HG02870 (cell line): Measurements from ENCODE around the gene USP17L13.
"Not testable (repeated sequence)": the region's sequence is repeated elsewhere in the genome, so short reads cannot be mapped to it uniquely, and the experiment has no call there.

Experiments used
- ATAC-seq: cut with Tn5 transposase; IDR thresholded peaks from one replicate; pipeline ENCODE4 v1.9.1; 2021; ENCODE audit warnings: mild to moderate bottlenecking, moderate library complexity; ENCODE audit not compliant: unreplicated experiment

USP17L13 gene

GRCh38 chr4:9224596-9224995 lies at the start of gene USP17L13:
Gene USP17L13, plus strand, starts transcription at chr4:9224896. Its CDS starts 0 bp downstream, at chr4:9224896.
- not testable (repeated sequence) for ATAC-seq

- not testable (repeated sequence) for ATAC-seq
Observed at GRCh38 chr4:9210357-9210756, 14.3 kb upstream of the USP17L13 start, which contains the start of gene USP17L10. Gene USP17L10, plus strand, starts transcription at chr4:9210657. Its CDS starts 0 bp downstream, at chr4:9210657.

- ATAC-seq, result not testable (repeated sequence)
Observed at GRCh38 chr4:9214701-9215100, 10.0 kb upstream of the USP17L13 start.

GRCh38 chr4:9215105-9215504 lies 9.6 kb upstream of the USP17L13 start, which contains the start of gene USP17L11:
Gene USP17L11, plus strand, starts transcription at chr4:9215405. Its CDS starts 0 bp downstream, at chr4:9215405.
- ATAC-seq, result not testable (repeated sequence)

- ATAC-seq, result not testable (repeated sequence)
Observed at GRCh38 chr4:9219852-9220251, 4.8 kb upstream of the USP17L13 start, which contains the start of gene USP17L12. Gene USP17L12, plus strand, starts transcription at chr4:9220152. Its CDS starts 0 bp downstream, at chr4:9220152.

GRCh38 chr4:9230249-9230648 lies 5.6 kb downstream of the USP17L13 start:
- not testable (repeated sequence) for ATAC-seq

- ATAC-seq, result not testable (repeated sequence)
Observed at GRCh38 chr4:9234085-9234484, 9.4 kb downstream of the USP17L13 start, which contains the start of gene USP17L15. Gene USP17L15, plus strand, starts transcription at chr4:9234385. Its CDS starts 0 bp downstream, at chr4:9234385.

- not testable (repeated sequence) for ATAC-seq
Observed at GRCh38 chr4:9238461-9238860, 13.8 kb downstream of the USP17L13 start.

- not testable (repeated sequence) for ATAC-seq
Observed at GRCh38 chr4:9243579-9243978, 18.9 kb downstream of the USP17L13 start, which contains the start of gene USP17L17. Gene USP17L17, plus strand, starts transcription at chr4:9243879. Its CDS starts 0 bp downstream, at chr4:9243879.

- ATAC-seq, result not testable (repeated sequence)
Observed at GRCh38 chr4:9247953-9248680, 23.4 kb downstream of the USP17L13 start, which contains the start of gene USP17L18. Gene USP17L18, plus strand, starts transcription at chr4:9248630. Its CDS starts 0 bp downstream, at chr4:9248630.

GRCh38 chr4:9253078-9253477 lies 28.4 kb downstream of the USP17L13 start, which contains the start of gene USP17L19:
Gene USP17L19, plus strand, starts transcription at chr4:9253378. Its CDS starts 0 bp downstream, at chr4:9253378.
- ATAC-seq, result not testable (repeated sequence)

GRCh38 chr4:9257824-9258223 lies 33.1 kb downstream of the USP17L13 start, which contains the start of gene USP17L20:
Gene USP17L20, plus strand, starts transcription at chr4:9258124. Its CDS starts 0 bp downstream, at chr4:9258124.
- not testable (repeated sequence) for ATAC-seq

- not testable (repeated sequence) for ATAC-seq
Observed at GRCh38 chr4:9262572-9262971, 37.9 kb downstream of the USP17L13 start, which contains the start of gene USP17L21. Gene USP17L21, plus strand, starts transcription at chr4:9262872. Its CDS starts 0 bp downstream, at chr4:9262872.

GRCh38 chr4:9267319-9267718 lies 42.6 kb downstream of the USP17L13 start, which contains the start of gene USP17L22:
Gene USP17L22, plus strand, starts transcription at chr4:9267619. Its CDS starts 0 bp downstream, at chr4:9267619.
- not testable (repeated sequence) for ATAC-seq

- ATAC-seq, result not testable (repeated sequence)
Observed at GRCh38 chr4:9271719-9272118, 47.0 kb downstream of the USP17L13 start.
